Right atrium auricular region (tissue), 2 donors: Measurements from ENCODE around the gene NOTUM. TPM values are rescaled to one million over a fixed set of nuclear protein-coding genes. Genes with fewer than 3 reads are reported as not detected.

ENCODE experiments used
- DNase-seq: peaks from one replicate; pipeline ENCODE4 v3.0.0-alpha.2; 2019; ENCODE audit warnings: low spot score
- H3K27ac ChIP-seq, 2 donors: fragments of 200-600 bp; sonication (generic); 1 replicate in 1 of 2; 2 replicates in 1 of 2; pipeline ENCODE4 v1.5.1; 2016 to 2019
- H3K27me3 ChIP-seq, 2 donors: fragments of 200-600 bp; sonication (generic); one replicate each; pipeline versions ENCODE4 v1.5.1 to v1.6.0; 2017 to 2019
- H3K36me3 ChIP-seq: fragments of 200-600 bp; sonication (generic); one replicate; pipeline ENCODE4 v1.5.1; 2016
- H3K4me1 ChIP-seq, 2 donors: fragments of 200-600 bp; sonication (generic); one replicate each; pipeline versions ENCODE4 v1.5.1 to v1.6.0; 2017 to 2019
- H3K4me3 ChIP-seq, 2 donors: fragments of 200-600 bp; sonication (generic); 1 replicate in 1 of 2; 2 replicates in 1 of 2; pipeline ENCODE4 v1.5.1; 2017 to 2019; ENCODE audit warnings: mild to moderate bottlenecking in 1 of 2, moderate library complexity in 1 of 2
- H3K9me3 ChIP-seq, 2 donors: fragments of 200-600 bp; sonication (generic); one replicate each; pipeline ENCODE4 v1.5.1; 2019
- CTCF ChIP-seq, 2 donors: fragments of 200-600 bp; sonication (generic); IDR thresholded peaks; one replicate each; pipeline ENCODE4 v1.5.1; 2019; ENCODE audit warnings: antibody characterized with exemption in 2 of 2
- total RNA-seq, 2 donors: library from RNA; depleted of rRNA; stranded (reverse); fragments of >200 nt; gene quantifications; one replicate each; pipeline ENCODE4 v1.1.0, GENCODE V29; 2016

The NOTUM gene
- under 1 TPM in 1 of 2 donors, not detected in 1; 0.35 TPM for total RNA-seq

DNA sequence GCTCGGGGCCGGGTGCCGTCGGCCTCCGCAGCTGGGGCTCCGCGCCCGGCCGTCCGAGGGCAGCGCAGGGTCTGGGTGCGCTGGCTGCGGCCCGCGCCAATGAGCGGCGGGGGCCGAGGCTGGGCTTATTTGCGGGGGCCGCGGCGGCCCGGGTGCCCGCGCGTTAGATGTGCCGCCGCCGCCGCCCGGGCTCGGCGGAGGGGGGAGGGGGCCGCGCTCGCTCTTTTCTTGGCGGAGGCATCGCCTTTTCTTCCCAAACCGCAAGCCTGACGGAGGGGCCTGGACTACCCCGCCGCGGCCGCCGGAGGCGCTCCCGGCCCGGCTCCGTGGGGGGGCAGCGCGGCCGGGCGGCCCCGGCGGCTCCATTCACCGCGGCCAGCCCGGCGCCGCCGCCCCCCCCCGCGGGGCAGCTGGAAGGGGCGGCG lies at the start of gene NOTUM:
NOTUM (minus strand) TSS at position 101 of the 425 bp plus-strand sequence. CDS start 278 bp downstream, outside the sequence.
- H3K9me3 ChIP-seq: no peaks in the 10 kb centered on the region
- TF ChIP-seq CTCF (IDR thresholded peaks at IDR 0.05): no peak
- H3K36me3 ChIP-seq: no peaks in the 10 kb centered on the region
- no peak within 1 kb of the TSS for H3K27ac ChIP-seq
- peak within 1 kb of the TSS; percentile 21 to 49 for H3K4me3 ChIP-seq
- DNase-seq: no peak
- H3K27me3 ChIP-seq: peaks cover 11 to 34% of the 10 kb centered on the region in 2 donors
- H3K4me1 ChIP-seq: peaks cover 0 to 23% of the 10 kb centered on the region in 2 donors

- Histone ChIP-seq H3K27ac (no peak overlapping the region), H3K36me3 (no peaks in the 10 kb centered on the region), H3K4me1 (peaks cover 0 to 29% of the 10 kb centered on the region in 2 donors), H3K4me3 (no peak overlapping the region), H3K27me3 (no peaks in the 10 kb centered on the region), H3K9me3 (no peaks in the 10 kb centered on the region)
- DNase-seq: no peak
- TF ChIP-seq CTCF (IDR thresholded peaks at IDR 0.05): no peak
Measured at GRCh38 chr17:82009413-82009812, 48.4 kb upstream of the NOTUM start.

DNA sequence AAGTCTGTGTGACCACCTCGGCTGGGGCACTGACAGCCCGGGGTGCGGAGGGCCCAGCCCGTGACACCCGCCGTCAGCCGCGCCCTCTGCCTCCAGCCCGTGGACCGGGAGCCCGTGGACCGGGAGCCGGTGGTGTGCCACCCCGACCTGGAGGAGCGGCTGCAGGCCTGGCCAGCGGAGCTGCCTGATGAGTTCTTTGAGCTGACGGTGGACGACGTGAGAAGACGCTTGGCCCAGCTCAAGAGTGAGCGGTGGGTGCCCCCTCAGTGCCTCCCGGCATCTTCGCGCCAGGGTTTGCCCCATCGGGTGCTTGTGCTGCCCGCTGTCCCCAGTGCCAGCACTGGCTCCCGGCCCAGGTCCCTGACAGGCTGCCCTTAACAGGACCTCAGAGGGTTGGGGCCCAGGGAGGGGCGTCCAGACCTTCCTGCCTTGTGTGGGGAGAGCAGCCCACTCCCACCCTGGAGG lies 48.0 kb upstream of the NOTUM start:
- H3K27ac ChIP-seq: no peak overlapping the region
- DNase-seq: no peak
- H3K4me1 ChIP-seq: peaks cover 0 to 27% of the 10 kb centered on the region in 2 donors

GRCh38 chr17:82008258-82008940 lies 47.4 kb upstream of the NOTUM start:
- H3K27me3 ChIP-seq: no peaks in the 10 kb centered on the region
- H3K9me3 ChIP-seq: no peaks in the 10 kb centered on the region
- peaks cover 0 to 27% of the 10 kb centered on the region in 2 donors for H3K4me1 ChIP-seq
- DNase-seq: no peak
- no peak overlapping the region for H3K27ac ChIP-seq
- no peak for TF ChIP-seq CTCF (IDR thresholded peaks at IDR 0.05)
- no peak overlapping the region for H3K4me3 ChIP-seq
- no peaks in the 10 kb centered on the region for H3K36me3 ChIP-seq

More for the DNA sequence above, 48.0 kb upstream of the NOTUM start:
- Histone ChIP-seq H3K4me3 (no peak overlapping the region), H3K36me3 (no peaks in the 10 kb centered on the region), H3K9me3 (no peaks in the 10 kb centered on the region), H3K27me3 (no peaks in the 10 kb centered on the region)
- TF ChIP-seq CTCF (IDR thresholded peaks at IDR 0.05): no peak

- H3K4me1 ChIP-seq: peaks cover 0 to 29% of the 10 kb centered on the region in 2 donors
- H3K36me3 ChIP-seq: no peaks in the 10 kb centered on the region
- H3K4me3 ChIP-seq: no peak overlapping the region
- H3K27me3 ChIP-seq: no peaks in the 10 kb centered on the region
- H3K9me3 ChIP-seq: no peaks in the 10 kb centered on the region
- DNase-seq: no peak
- no peak overlapping the region for H3K27ac ChIP-seq
- TF ChIP-seq CTCF (IDR thresholded peaks at IDR 0.05): no peak
Measured at GRCh38 chr17:82007495-82008257, 46.7 kb upstream of the NOTUM start.
